SK-N-MC (cell line): Measurements from ENCODE around the gene CPLX3.

ENCODE experiments used
- DNase-seq: peaks from one replicate; pipeline ENCODE4 v3.0.0-alpha.2; 2011; ENCODE audit warnings: low read depth, low spot score
- H3K27ac ChIP-seq: fragments of 200-600 bp; sonication (generic); 2 replicates; pipeline ENCODE4 v1.5.1; 2016; ENCODE audit warnings: mixed run types
- H3K36me3 ChIP-seq: fragments of 200-600 bp; sonication (generic); 2 replicates; pipeline ENCODE4 v1.6.1; 2017; ENCODE audit warnings: antibody characterized with exemption, low read length, mixed read lengths; ENCODE audit not compliant: insufficient read depth
- H3K4me3 ChIP-seq: fragments of 200-600 bp; sonication (generic); 2 replicates; pipeline ENCODE4 v1.5.1; 2016
- H3K9ac ChIP-seq: fragments of 200-600 bp; sonication (generic); 2 replicates; pipeline ENCODE4 v1.8.0; 2017; ENCODE audit warnings: mixed run types, mixed read lengths; ENCODE audit not compliant: insufficient read length
- H3K9me3 ChIP-seq: fragments of 200-600 bp; sonication (generic); 2 replicates; pipeline ENCODE4 v1.6.1; 2017; ENCODE audit warnings: low read depth, mild to moderate bottlenecking, antibody characterized with exemption, low read length, moderate library complexity, mixed read lengths
- EZH2 ChIP-seq: fragments of 200-600 bp; sonication (generic); IDR thresholded peaks from one replicate; pipeline ENCODE4 v1.6.1; 2017; ENCODE audit warnings: antibody characterized with exemption
- FOXP2 ChIP-seq: optimal IDR thresholded peaks from 2 replicates; pipeline ENCODE3; 2011; ENCODE audit warnings: mild to moderate bottlenecking, moderate library complexity; ENCODE audit not compliant: insufficient read depth; ENCODE audit errors: extremely low read length, control extremely low read depth
- POLR2AphosphoS5 ChIP-seq: IDR thresholded peaks from 2 replicates; pipeline ENCODE4 v1.6.1; 2012; ENCODE audit warnings: mild to moderate bottlenecking, low read depth, low read length, borderline replicate concordance

CPLX3 gene

DNA sequence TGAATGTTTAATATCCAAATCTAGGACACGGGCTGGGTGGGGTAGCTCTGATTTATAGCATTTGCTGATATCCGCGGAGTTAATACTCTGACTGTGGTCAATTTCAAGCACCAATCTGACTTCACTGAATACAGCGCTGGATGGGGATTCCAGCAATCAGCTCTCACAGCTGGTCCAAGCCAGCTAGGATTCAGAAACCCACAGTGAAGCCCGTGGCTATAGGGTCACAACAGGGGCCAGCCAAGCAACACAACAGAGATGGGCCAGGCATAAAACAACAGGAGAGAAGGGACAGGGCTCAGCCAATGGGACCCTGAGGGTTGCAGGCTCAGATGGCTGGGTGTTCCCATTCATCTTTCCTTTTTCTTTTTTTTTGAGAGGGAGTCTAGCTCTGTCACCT lies 19.1 kb upstream of the CPLX3 start:
- TF ChIP-seq POLR2AphosphoS5 (no peak), FOXP2 (no peak), EZH2 (no peak)
- H3K36me3 ChIP-seq = peaks cover 5% of the 10 kb centered on the region; the same call in 1 of the 2 replicates

DNA sequence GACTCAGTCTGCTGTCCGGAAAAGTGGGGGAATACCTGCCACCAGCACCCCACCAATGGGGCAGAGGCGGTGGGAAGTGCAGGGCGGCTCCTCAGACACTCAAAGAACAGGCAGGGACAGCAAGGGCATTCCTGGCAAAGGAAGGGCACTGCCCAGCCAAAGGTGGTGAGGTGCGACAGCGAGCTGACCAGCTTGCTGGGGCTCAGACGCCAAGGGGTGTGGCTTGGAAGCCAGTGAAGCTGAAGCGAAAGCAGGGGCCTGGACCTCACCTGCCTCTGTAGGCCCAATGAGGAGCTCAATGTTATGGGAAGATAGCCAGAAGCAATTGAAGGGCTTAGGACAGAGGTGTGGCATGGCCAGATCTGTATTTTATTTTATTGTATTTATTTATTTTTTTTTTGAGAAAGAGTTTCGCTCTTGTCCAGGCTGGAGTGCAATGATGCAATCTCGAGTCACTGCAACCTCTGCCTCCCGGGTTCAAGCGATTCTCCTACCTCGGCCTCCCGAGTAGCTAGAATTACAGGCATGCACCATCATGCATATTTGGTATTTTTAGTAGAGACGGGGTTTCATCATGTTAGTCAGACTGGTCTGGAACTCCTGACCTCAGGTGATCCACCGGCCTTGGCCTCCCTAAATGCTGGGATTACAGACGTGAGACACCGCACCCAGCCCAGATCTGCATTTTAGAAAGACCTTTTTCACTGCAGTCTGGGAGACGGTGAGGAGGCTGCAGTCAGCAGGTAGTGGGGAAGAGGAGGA lies 18.2 kb upstream of the CPLX3 start:
- no peak for TF ChIP-seq POLR2AphosphoS5
- TF ChIP-seq EZH2 = no peak
- no peak for TF ChIP-seq FOXP2
- H3K36me3 ChIP-seq = peaks cover 3% of the 10 kb centered on the region; the same call in 1 of the 2 replicates
- no peak overlapping the region for H3K27ac ChIP-seq
- no peak overlapping the region for H3K9ac ChIP-seq
- no peaks in the 10 kb centered on the region for H3K9me3 ChIP-seq
- no peak for DNase-seq
- no peak overlapping the region for H3K4me3 ChIP-seq

More for the DNA sequence above, 19.1 kb upstream of the CPLX3 start:
- Histone ChIP-seq H3K27ac (no peak overlapping the region), H3K9ac (no peak overlapping the region), H3K4me3 (no peak overlapping the region), H3K9me3 (no peaks in the 10 kb centered on the region)
- no peak for DNase-seq

DNA sequence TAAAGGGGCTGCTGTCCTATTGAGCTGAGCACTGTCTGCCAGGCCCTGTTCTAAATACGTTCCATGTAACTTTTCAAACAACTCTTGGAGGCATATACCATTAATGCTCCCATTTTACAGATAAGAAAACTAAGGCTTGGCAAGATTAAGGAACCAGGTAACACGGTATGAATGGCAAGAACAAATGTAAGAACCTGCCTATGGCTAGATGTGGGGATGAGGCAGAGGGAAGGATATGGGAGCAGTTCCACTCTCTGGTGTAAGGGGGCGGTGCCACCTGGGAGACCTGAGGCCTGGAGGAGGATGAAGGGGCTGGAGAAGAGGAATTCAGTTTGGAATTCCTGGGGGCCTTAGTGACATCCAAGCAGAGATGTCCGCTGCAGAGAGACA lies 17.6 kb upstream of the CPLX3 start:
- TF ChIP-seq POLR2AphosphoS5 (no peak), FOXP2 (no peak), EZH2 (no peak)
- no peak for DNase-seq
- no peak overlapping the region for H3K27ac ChIP-seq
- H3K9me3 ChIP-seq = no peaks in the 10 kb centered on the region
- H3K36me3 ChIP-seq = no peaks in the 10 kb centered on the region; the same call in 1 of the 2 replicates
- no peak overlapping the region for H3K4me3 ChIP-seq
- no peak overlapping the region for H3K9ac ChIP-seq

DNA sequence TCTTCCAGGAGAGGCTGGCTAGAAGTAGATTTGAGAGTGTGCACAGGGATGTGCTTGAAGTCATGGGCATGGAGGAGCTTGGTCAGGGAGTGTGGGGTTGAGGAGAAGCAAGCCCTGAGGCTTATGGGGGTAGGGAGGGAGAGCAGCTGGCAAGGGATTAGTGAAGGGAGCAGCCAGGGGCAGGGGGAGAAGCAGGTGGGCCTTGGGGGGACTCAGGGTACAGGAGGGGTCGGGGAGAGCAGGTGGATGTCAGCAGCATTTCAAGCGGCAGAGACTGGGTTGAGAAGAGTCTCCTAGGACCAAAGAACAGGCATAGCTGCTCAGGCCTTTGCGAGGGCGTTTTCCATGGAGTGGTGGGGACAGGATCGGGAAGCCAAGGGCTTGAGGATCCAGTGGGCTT lies 17.2 kb upstream of the CPLX3 start:
- H3K27ac ChIP-seq = no peak overlapping the region
- H3K9ac ChIP-seq = no peak overlapping the region
- H3K9me3 ChIP-seq = no peaks in the 10 kb centered on the region
- DNase-seq = no peak
- TF ChIP-seq EZH2 = no peak
- TF ChIP-seq POLR2AphosphoS5 = no peak
- TF ChIP-seq FOXP2 = no peak
- H3K4me3 ChIP-seq = no peak overlapping the region
- no peaks in the 10 kb centered on the region for H3K36me3 ChIP-seq

DNA sequence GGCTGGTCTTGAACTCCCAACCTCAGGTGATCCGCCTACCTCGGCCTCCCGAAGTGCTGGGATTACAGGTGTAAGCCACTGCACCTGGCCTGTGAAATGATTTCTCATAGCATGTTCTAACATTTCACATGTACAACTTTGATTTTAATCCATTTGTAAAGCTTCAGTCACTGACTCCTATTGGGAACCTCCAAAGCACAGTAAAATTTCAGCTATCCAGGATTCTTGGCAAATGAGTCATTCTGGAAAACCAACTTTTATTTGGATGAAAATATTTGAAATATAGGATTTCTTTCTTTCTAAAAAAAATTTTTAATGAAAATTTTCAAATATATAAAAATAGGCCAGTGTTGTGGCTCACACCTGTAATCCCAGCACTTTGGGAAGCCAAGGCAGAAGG lies 16.5 kb upstream of the CPLX3 start:
- no peak overlapping the region for H3K9ac ChIP-seq

DNA sequence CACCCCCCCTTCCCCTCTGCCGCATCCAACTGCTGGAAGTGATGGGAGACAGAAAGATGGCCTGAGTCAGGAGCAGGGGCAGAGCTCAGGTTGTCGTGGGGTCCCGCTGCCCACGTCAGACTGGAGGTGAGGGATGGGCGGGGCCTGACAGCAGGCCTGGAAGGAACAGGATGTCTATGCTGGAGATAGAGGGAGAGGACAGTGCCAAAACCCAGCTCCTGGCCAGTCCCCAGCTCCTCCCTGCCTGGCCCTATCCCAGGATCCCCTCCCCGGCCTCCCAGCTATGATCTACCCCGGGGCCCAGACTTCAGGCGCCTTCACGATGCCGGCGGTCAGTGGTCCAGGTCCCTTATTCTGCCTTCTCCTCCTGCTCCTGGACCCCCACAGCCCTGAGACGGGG lies 13.9 kb upstream of the CPLX3 start, which contains the start of gene LMAN1L:
Gene LMAN1L (plus strand): TSS at position 303 of the 400 bp plus-strand sequence. CDS start 20 bp downstream, at position 323.
- Histone ChIP-seq H3K27ac (no peak within 1 kb of the TSS), H3K9ac (no peak within 1 kb of the TSS), H3K4me3 (no peak within 1 kb of the TSS), H3K9me3 (no peaks in the 10 kb centered on the region), H3K36me3 (no peaks in the 10 kb centered on the region)
- DNase-seq = no peak
- TF ChIP-seq EZH2 (no peak), FOXP2 (no peak), POLR2AphosphoS5 (no peak)

More for the DNA sequence above, 16.5 kb upstream of the CPLX3 start:
- Histone ChIP-seq H3K4me3 (no peak overlapping the region), H3K27ac (no peak overlapping the region), H3K9me3 (no peaks in the 10 kb centered on the region), H3K36me3 (no peaks in the 10 kb centered on the region)
- TF ChIP-seq EZH2 = no peak
- no peak for TF ChIP-seq FOXP2
- TF ChIP-seq POLR2AphosphoS5 = no peak
- DNase-seq = no peak

DNA sequence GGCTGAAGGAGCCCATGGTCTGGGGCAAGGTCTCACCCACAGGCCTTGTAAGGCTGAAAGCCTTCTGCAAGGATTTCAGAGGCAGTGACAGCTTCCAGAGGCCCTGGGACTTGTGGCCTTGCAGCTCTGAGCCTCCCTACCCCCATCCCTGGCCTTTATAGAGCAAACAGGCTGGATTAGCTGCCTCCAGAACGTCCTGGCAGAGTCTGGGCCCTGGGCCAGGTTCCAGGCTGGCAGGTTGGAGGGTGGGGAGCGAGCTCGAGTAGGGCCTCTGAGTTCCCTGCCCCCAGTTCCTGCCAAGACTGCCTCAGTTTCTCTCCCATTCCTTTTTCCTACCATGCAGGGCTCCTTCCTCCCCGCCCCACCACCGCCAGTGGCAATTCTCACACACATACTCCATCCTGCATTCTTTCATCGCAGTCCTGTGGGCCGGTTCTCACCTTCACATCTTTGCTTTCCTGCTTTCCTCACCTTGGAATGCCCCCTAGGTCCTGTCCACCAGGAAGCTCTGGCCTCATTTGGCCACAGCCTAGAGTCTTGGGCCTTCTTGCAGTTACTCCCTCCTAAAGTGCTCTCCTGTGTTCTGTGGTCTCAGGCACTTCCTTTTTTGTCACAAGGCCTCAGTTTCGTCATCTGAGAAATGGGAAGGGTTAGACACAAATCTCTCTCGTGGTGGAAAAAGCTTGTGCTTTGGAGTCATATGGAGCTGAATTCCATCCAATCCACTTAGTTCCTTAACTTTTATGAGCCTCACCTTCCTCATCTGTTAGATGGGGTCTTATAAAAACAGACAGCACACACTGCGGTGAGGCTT lies 11.1 kb upstream of the CPLX3 start:
- Histone ChIP-seq H3K9ac (no peak overlapping the region), H3K36me3 (no peaks in the 10 kb centered on the region), H3K27ac (no peak overlapping the region), H3K4me3 (no peak overlapping the region), H3K9me3 (no peaks in the 10 kb centered on the region)
- TF ChIP-seq FOXP2 (no peak), POLR2AphosphoS5 (no peak), EZH2 (no peak)
- no peak for DNase-seq

DNA sequence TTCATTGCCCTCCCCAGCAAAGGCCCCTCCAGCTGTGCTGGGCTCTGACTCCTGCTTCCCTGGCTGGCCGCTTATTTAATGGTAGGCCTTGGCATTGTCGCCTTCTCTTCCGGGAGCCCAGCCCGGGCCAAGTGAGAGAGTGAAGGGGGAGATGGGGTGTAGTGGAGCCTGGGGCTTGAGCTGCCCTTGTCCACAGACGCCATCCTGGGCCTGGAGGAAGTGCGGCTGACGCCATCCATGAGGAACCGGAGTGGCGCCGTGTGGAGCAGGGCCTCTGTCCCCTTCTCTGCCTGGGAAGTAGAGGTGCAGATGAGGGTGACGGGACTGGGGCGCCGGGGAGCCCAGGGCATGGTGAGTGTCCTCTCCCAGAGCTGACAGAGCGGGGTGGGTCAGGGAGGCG lies 10.5 kb upstream of the CPLX3 start:
- Histone ChIP-seq H3K9me3 (no peaks in the 10 kb centered on the region), H3K9ac (no peak overlapping the region), H3K27ac (no peak overlapping the region), H3K36me3 (no peaks in the 10 kb centered on the region), H3K4me3 (no peak overlapping the region)
- DNase-seq = no peak
- TF ChIP-seq POLR2AphosphoS5 = no peak
- TF ChIP-seq EZH2 = no peak
- TF ChIP-seq FOXP2 = no peak
